Measurements from ENCODE around the gene PTK7. TPM values are rescaled to one million over a fixed set of nuclear protein-coding genes. Genes with fewer than 3 reads are reported as not detected.

Gene PTK7
- polyA plus RNA-seq, 1 experiment: 146 TPM

DNA sequence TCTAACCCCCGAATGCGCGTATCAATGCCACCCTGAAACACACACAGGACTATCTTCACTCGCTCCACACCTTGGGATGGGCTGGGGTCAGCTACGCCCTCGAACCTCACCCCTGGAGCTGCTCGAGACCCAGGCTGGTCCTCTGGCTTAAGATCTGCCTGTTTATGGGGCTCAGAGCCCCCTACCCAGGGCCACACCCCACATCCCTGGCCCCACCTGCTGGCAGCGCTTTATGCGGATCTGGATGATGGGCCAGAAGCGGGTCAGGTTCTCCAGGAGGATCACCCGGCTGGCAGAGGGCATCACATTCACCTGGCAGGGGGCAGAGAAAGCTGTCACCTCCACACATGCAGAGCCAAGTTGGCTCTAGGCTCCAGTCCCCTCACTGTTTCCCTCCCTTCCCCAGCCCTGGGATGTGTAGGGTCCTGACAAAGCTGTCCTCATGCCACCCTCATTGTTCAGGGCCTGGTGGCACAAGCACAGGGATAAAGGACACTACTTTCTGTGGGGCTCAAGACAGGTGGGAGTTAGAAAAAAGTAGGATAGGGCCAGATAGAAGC is 30.7 kb upstream of the PTK7 start:
- no peaks in the 10 kb centered on the region for H3K9me3 ChIP-seq (ENCODE audit: control insufficient read depth, insufficient read depth, low read length)
- no peak overlapping the region for H3K4me3 ChIP-seq (ENCODE audit: low read depth, low read length)
- no peak overlapping the region for H3K27ac ChIP-seq (ENCODE audit: low read depth, low read length)
- ChIA-PET POLR2A (interaction anchor here (0.6 kb wide), 1 partner anchor 31 kb away, joined by 3 read pairs; no protein-coding TSS in a partner anchor), CTCF (no interaction called here)
- H3K27me3 ChIP-seq (ENCODE audit: control insufficient read depth, insufficient read depth, low read length): no peaks in the 10 kb centered on the region
- DNase-seq (ENCODE audit: low read depth, low spot score): no peak
- TF ChIP-seq, protein P1, sequence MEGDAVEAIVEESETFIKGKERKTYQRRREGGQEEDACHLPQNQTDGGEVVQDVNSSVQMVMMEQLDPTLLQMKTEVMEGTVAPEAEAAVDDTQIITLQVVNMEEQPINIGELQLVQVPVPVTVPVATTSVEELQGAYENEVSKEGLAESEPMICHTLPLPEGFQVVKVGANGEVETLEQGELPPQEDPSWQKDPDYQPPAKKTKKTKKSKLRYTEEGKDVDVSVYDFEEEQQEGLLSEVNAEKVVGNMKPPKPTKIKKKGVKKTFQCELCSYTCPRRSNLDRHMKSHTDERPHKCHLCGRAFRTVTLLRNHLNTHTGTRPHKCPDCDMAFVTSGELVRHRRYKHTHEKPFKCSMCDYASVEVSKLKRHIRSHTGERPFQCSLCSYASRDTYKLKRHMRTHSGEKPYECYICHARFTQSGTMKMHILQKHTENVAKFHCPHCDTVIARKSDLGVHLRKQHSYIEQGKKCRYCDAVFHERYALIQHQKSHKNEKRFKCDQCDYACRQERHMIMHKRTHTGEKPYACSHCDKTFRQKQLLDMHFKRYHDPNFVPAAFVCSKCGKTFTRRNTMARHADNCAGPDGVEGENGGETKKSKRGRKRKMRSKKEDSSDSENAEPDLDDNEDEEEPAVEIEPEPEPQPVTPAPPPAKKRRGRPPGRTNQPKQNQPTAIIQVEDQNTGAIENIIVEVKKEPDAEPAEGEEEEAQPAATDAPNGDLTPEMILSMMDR (IDR thresholded peaks at IDR 0.05; ENCODE audit: low read depth, low read length): no peak

GRCh38 chr6:43047998-43048397 is 28.1 kb upstream of the PTK7 start:
- CTCF ChIA-PET: interaction anchor here (1.3 kb wide), 1 partner anchor 96 kb away, joined by 5 read pairs; no protein-coding TSS in a partner anchor

GRCh38 chr6:43050981-43051380 is 25.1 kb upstream of the PTK7 start:
- H3K9me3 ChIP-seq (ENCODE audit: control insufficient read depth, insufficient read depth, low read length): peaks cover 4% of the 10 kb centered on the region; the same call in 1 of the 2 replicates
- ChIA-PET POLR2A (interaction anchor here (0.5 kb wide), 1 partner anchor 28 kb away, joined by 6 read pairs; no protein-coding TSS in a partner anchor), CTCF (interaction anchor here (2.6 kb wide), 1 partner anchor 93 kb away, joined by 10 read pairs; no protein-coding TSS in a partner anchor)
- peak overlapping the region; percentile 22; the same call in 1 of the 2 replicates for H3K4me3 ChIP-seq (ENCODE audit: low read depth, low read length)
- DNase-seq (ENCODE audit: low read depth, low spot score): no peak
- TF ChIP-seq, protein P1 (IDR thresholded peaks at IDR 0.05; ENCODE audit: low read depth, low read length): no peak
- no peak overlapping the region for H3K27ac ChIP-seq (ENCODE audit: low read depth, low read length)
- H3K27me3 ChIP-seq (ENCODE audit: control insufficient read depth, insufficient read depth, low read length): no peaks in the 10 kb centered on the region

More at GRCh38 chr6:43047998-43048397, 28.1 kb upstream of the PTK7 start:
- no peak for DNase-seq (ENCODE audit: low read depth, low spot score)
- Histone ChIP-seq H3K27ac (ENCODE audit: low read depth, low read length) (no peak overlapping the region), H3K27me3 (ENCODE audit: control insufficient read depth, insufficient read depth, low read length) (no peaks in the 10 kb centered on the region), H3K4me3 (ENCODE audit: low read depth, low read length) (no peak overlapping the region), H3K9me3 (ENCODE audit: control insufficient read depth, insufficient read depth, low read length) (no peaks in the 10 kb centered on the region; the same call in 1 of the 2 replicates)
- POLR2A ChIA-PET: interaction anchor here (0.6 kb wide), 1 partner anchor 135 kb away, joined by 3 read pairs; no protein-coding TSS in a partner anchor
- TF ChIP-seq, protein P1 (IDR thresholded peaks at IDR 0.05; ENCODE audit: low read depth, low read length): no peak

GRCh38 chr6:43052225-43052841 is 23.8 kb upstream of the PTK7 start:
- H3K27ac ChIP-seq (ENCODE audit: low read depth, low read length): peak overlapping the region; percentile 93

More at GRCh38 chr6:43052225-43052841, 23.8 kb upstream of the PTK7 start:
- POLR2A ChIA-PET: interaction anchor here (2.6 kb wide), 1 partner anchor 38 kb away, joined by 25 read pairs; the partner anchor contains the start of genes KLHDC3 and MEA1
- peaks cover 4% of the 10 kb centered on the region; the same call in 1 of the 2 replicates for H3K9me3 ChIP-seq (ENCODE audit: control insufficient read depth, insufficient read depth, low read length)
- TF ChIP-seq, protein P1 (IDR thresholded peaks at IDR 0.05; ENCODE audit: low read depth, low read length): no peak
- peak overlapping the region; percentile 89 for H3K4me3 ChIP-seq (ENCODE audit: low read depth, low read length)
- no peak for DNase-seq (ENCODE audit: low read depth, low spot score)
- CTCF ChIA-PET: no interaction called here
- no peaks in the 10 kb centered on the region for H3K27me3 ChIP-seq (ENCODE audit: control insufficient read depth, insufficient read depth, low read length)
